HAP-1 (cell line): ENCODE measurements around the gene NR3C2.

ENCODE experiments used
- DNase-seq, 2 experiments: peaks; one replicate each; pipeline ENCODE4 v3.0.0-alpha.2; 2016 to 2020; ENCODE audit warnings: low spot score in 2 of 2
- H3K27me3 ChIP-seq: fragments of 250-450 bp; sonication (Bioruptor Pico); 2 replicates; pipeline ENCODE4 v1.5.1; 2020; ENCODE audit warnings: low read depth, mild to moderate bottlenecking, moderate library complexity
- H3K36me3 ChIP-seq: fragments of 250-450 bp; sonication (Bioruptor Pico); replicated peaks from 2 replicates; pipeline ENCODE4 v1.5.1; 2020; ENCODE audit warnings: mild to moderate bottlenecking
- H3K4me1 ChIP-seq: fragments of 250-450 bp; sonication (Bioruptor Pico); 2 replicates; pipeline ENCODE4 v1.5.1; 2020; ENCODE audit warnings: mild to moderate bottlenecking
- H3K4me3 ChIP-seq: fragments of 250-450 bp; sonication (Bioruptor Pico); 2 replicates; pipeline ENCODE4 v1.5.1; 2020; ENCODE audit warnings: mild to moderate bottlenecking, moderate library complexity
- H3K9me3 ChIP-seq: fragments of 250-450 bp; sonication (Bioruptor Pico); 2 replicates; pipeline ENCODE4 v1.5.1; 2020; ENCODE audit warnings: mild to moderate bottlenecking, moderate library complexity
- in situ Hi-C: fragments of 300-500 bp; cut with MboI; formaldehyde crosslinking; loops from 3 replicates; pipeline ENCODE4 v1.14.3; 2020; ENCODE audit warnings: low sequenced_read_pairs, inconsistent platforms, mixed read lengths

NR3C2 gene

GRCh38 chr4:148030193-148030873 lies 411.9 kb downstream of the NR3C2 start:
- no peaks in the 10 kb centered on the region for H3K9me3 ChIP-seq
- no peak overlapping the region for H3K4me3 ChIP-seq
- peaks cover 4% of the 10 kb centered on the region; the same call in 1 of the 2 replicates for H3K4me1 ChIP-seq
- no peaks in the 10 kb centered on the region for H3K36me3 ChIP-seq
- in situ Hi-C loops = no loop called here
- no peak for DNase-seq
- H3K27me3 ChIP-seq = no peaks in the 10 kb centered on the region

GRCh38 chr4:148029781-148030180 lies 412.4 kb downstream of the NR3C2 start:
- no peaks in the 10 kb centered on the region for H3K27me3 ChIP-seq
- H3K9me3 ChIP-seq = no peaks in the 10 kb centered on the region
- DNase-seq = no peak
- no peak overlapping the region for H3K4me3 ChIP-seq
- H3K4me1 ChIP-seq = peaks cover 4% of the 10 kb centered on the region; the same call in 1 of the 2 replicates
- no peaks in the 10 kb centered on the region for H3K36me3 ChIP-seq
- in situ Hi-C loops = no loop called here
